Measurements from ENCODE around the gene NATD1. TPM values are rescaled to one million over a fixed set of nuclear protein-coding genes. Genes with fewer than 3 reads are reported as not detected.

The NATD1 gene
- total and polyA plus RNA-seq, 2 of the 8 experiments (the other 6 are each of a cell fraction or from before 2014, with no cell fraction given): 5.4 to 8.4 TPM

DNA sequence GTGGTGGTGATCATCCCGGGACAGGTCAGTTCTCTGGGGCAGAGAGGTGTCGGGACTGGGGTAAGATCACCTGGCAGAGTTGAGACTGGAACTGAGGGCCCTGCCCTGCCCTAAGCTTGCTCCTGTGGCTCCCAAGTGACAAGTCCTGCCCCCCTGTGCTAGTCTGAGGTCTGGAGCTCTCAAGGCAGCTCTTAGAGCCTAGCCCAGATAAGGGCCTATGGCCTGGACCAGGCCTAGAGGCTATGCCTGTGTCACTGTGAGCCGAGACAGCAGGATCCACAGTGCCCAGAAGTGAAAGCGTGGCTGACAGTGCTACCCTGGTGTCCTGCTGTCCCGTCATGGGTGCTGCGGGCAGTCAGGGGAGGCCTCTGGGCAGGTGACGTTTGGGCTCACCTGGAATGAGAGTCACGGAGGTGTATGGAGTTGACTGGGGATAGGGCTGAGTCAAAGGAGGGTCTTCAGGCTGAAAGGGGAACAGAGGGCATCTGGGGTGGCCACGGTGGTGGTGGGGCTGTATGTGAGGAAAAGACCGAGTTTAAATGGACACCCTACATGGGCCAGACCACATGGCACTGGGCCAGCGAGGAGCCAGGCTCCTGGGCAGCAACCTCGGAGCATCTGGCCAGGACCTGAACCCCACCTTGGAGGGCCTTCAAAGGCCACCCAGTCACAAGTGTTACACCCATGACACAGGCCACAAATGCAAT, 5.5 kb downstream of the NATD1 start:
- CTCF ChIA-PET (ENCODE audit: partially characterized antibody): interaction anchor here (1.0 to 6.6 kb wide), 3 partner anchors 8 to 32 kb away, joined by 4 to 42 read pairs (median 9); no protein-coding TSS in a partner anchor
- Histone ChIP-seq H3K79me1 (ENCODE audit: low read depth, low read length) (peaks cover 5% of the 10 kb centered on the region), H3K4me1 (replicated peaks in 1 of 4; ENCODE audit: control insufficient read depth in 3 of 4, insufficient read depth in 4 of 4, low read length in 3 of 4) (peaks cover 0 to 7% (median 0%) of the 10 kb centered on the region in 4 experiments; a peak in 3 of 7 replicates), H3K9ac (replicated peaks in 1 of 4; ENCODE audit: extremely low read depth in 1 of 4, low read depth in 3 of 4, low read length in 3 of 4) (no peak overlapping the region), H3K4ac (replicated peaks; ENCODE audit: insufficient read length, low read depth, low read length) (no peak overlapping the region), H3K27me3 (replicated peaks in 1 of 4; ENCODE audit: control insufficient read depth in 3 of 4, extremely low read depth in 1 of 4, insufficient read depth in 3 of 4, low read length in 3 of 4) (peaks cover 0 to 5% (median 3%) of the 10 kb centered on the region in 4 experiments; a peak in 2 of 7 replicates), H3K14ac (ENCODE audit: insufficient read length) (no peak overlapping the region), H2AK5ac (ENCODE audit: low read depth, low read length) (no peak overlapping the region), H2BK120ac (replicated peaks; ENCODE audit: low read depth, low read length) (no peak overlapping the region), H3K56ac (replicated peaks; ENCODE audit: insufficient read length, low read depth, low read length) (no peak overlapping the region), H3K9me3 (ENCODE audit: insufficient read depth in 2 of 2, low read depth in 1 of 2, low read length in 1 of 2) (no peaks in the 10 kb centered on the region), H4K91ac (replicated peaks; ENCODE audit: insufficient read length, low read length) (no peak overlapping the region), H3K27ac (ENCODE audit: low read depth, low read length) (no peak overlapping the region), H3K23me2 (ENCODE audit: low read depth, low read length) (peaks cover 3% of the 10 kb centered on the region; the same call in 1 of the 2 replicates), H3K79me2 (ENCODE audit: control insufficient read depth in 1 of 2, insufficient read depth in 2 of 2, low read length in 2 of 2) (no peaks in the 10 kb centered on the region), H4K8ac (ENCODE audit: extremely low read depth, insufficient read depth, low read length) (no peak overlapping the region), H3K18ac (ENCODE audit: extremely low read depth, low read length) (no peak overlapping the region), H3K4me2 (ENCODE audit: insufficient read depth in 1 of 2, low read depth in 2 of 2, low read length in 2 of 2) (no peak overlapping the region), H4K20me1 (replicated peaks in 1 of 2; ENCODE audit: control insufficient read depth in 1 of 2, insufficient read depth in 2 of 2, low read length in 2 of 2) (peaks cover 0 to 8% of the 10 kb centered on the region in 2 experiments), H3K4me3 (ENCODE audit: extremely low read depth in 1 of 4, insufficient read depth in 2 of 4, low read depth in 3 of 4, low read length in 4 of 4) (no peak overlapping the region), H2BK5ac (ENCODE audit: low read depth, low read length) (no peak overlapping the region), H3K36me3 (ENCODE audit: control insufficient read depth in 2 of 4, insufficient read depth in 4 of 4, low read length in 3 of 4) (no peaks in the 10 kb centered on the region), H2BK12ac (ENCODE audit: low read depth, low read length) (no peak overlapping the region), H4K5ac (ENCODE audit: insufficient read length, low read depth, low read length) (no peak overlapping the region), H3K23ac (ENCODE audit: insufficient read length) (no peak overlapping the region), H2BK15ac (ENCODE audit: low read length) (no peak overlapping the region), H2AFZ (ENCODE audit: low read length) (no peak overlapping the region), H2BK20ac (ENCODE audit: low read length) (no peak overlapping the region)
- no peak for DNase-seq (ENCODE audit: low read depth in 1 of 2, low spot score in 2 of 2)
- WGBS, 2 experiments (ENCODE audit: extremely low coverage in 1 of 2, insufficient coverage in 1 of 2, insufficient read length in 1 of 2, insufficient replicate concordance in 2 of 2, low coverage in 1 of 2, low lambda C conversion rate in 2 of 2, missing lambda C conversion rate in 1 of 2): 89% methylated on average over 11 of the region's 12 CpGs; no CpG with 5 or more reads in 1 of the 2 experiments
- TF ChIP-seq TAF7 (optimal IDR thresholded peaks at IDR 0.05; ENCODE audit: borderline replicate concordance, low read depth, low read length) (no peak), KDM5A (IDR thresholded peaks at IDR 0.05; ENCODE audit: low read length) (no peak), SP1 (IDR thresholded peaks at IDR 0.05; ENCODE audit: low read depth, low read length) (no peak)
- POLR2A ChIA-PET (ENCODE audit: partially characterized antibody): interaction anchor here (1.3 kb wide), 1 partner anchor 15 kb away, joined by 3 read pairs; no protein-coding TSS in a partner anchor
- FAIRE-seq: no peak
